Endothelial cell of umbilical vein (primary cell): ENCODE measurements around the gene RRH. TPM values are rescaled to one million over a fixed set of nuclear protein-coding genes. Genes with fewer than 3 reads are reported as not detected.

Experiments
- BruUV-seq: library from RNA; stranded (reverse); fragments of 400-500 nt; replicated peaks from 2 replicates; lab custom pipeline; 2021; lab: Mats Ljungman, UMichigan
- CTCF ChIA-PET: fragments of 300-600, 350-600 bp; sonication (Branson Sonifier 250); formaldehyde crosslinking; loops from one replicate; lab custom pipeline; 2021; ENCODE audit warnings: antibody characterized with exemption, inconsistent platforms; lab: Charles Lee
- POLR2A ChIA-PET: fragments of 300-600, 350-600 bp; sonication (Branson Sonifier 250); formaldehyde crosslinking; loops from one replicate; lab custom pipeline; 2021; ENCODE audit warnings: antibody characterized with exemption, inconsistent platforms; lab: Charles Lee
- DNase-seq: peaks from one replicate; pipeline ENCODE4 v3.0.0-alpha.2; 2011; ENCODE audit warnings: low read depth, low spot score
- FAIRE-seq: peaks from 2 replicates; lab custom pipeline; 2011; peaks lifted over from hg19 to GRCh38; lab: Jason Lieb, UNC
- H2AFZ ChIP-seq: 2 replicates; pipeline ENCODE4 v1.6.0; 2012; ENCODE audit warnings: low read depth, low read length, control low read depth, inconsistent platforms
- H3K27ac ChIP-seq: 2 replicates; pipeline ENCODE4 v1.5.1; 2011; ENCODE audit warnings: low read depth, mild to moderate bottlenecking, control low read depth, low read length, moderate library complexity; ENCODE audit not compliant: insufficient read depth
- H3K27me3 ChIP-seq, 2 experiments: 2 replicates each; pipeline versions ENCODE4 v1.6.0 to v1.6.1; 2011; ENCODE audit warnings: low read length in 2 of 2, mixed read lengths in 1 of 2; ENCODE audit not compliant: control insufficient read depth in 2 of 2, insufficient read depth in 2 of 2
- H3K36me3 ChIP-seq, 2 experiments: 2 replicates in 1 of 2; 3 replicates in 1 of 2; pipeline ENCODE4 v1.5.1; 2011; ENCODE audit warnings: low read length in 2 of 2, mild to moderate bottlenecking in 1 of 2, moderate library complexity in 1 of 2; ENCODE audit not compliant: control insufficient read depth in 2 of 2, insufficient read depth in 2 of 2; ENCODE audit errors: extremely low read depth in 1 of 2
- H3K4me1 ChIP-seq: 3 replicates; pipeline ENCODE4 v1.5.1; 2011; ENCODE audit warnings: mild to moderate bottlenecking, low read length; ENCODE audit not compliant: control insufficient read depth, insufficient read depth; ENCODE audit errors: extremely low read depth
- H3K4me2 ChIP-seq: 2 replicates; pipeline ENCODE4 v1.6.1; 2011; ENCODE audit warnings: low read length, control low read depth, mixed read lengths; ENCODE audit not compliant: insufficient read depth
- H3K4me3 ChIP-seq, 3 experiments: fragments of 200-600 bp in 1 of 3; sonication (generic), shearing (Covaris generic) in 1 of 3; replicated peaks in 1 of 3; 2 replicates each; pipeline ENCODE4 v1.5.1; 2011 to 2016; ENCODE audit warnings: control low read depth in 3 of 3, low read length in 3 of 3, mild to moderate bottlenecking in 2 of 3, inconsistent platforms in 1 of 3, low read depth in 1 of 3, moderate library complexity in 1 of 3; ENCODE audit not compliant: insufficient read depth in 1 of 3
- H3K79me2 ChIP-seq: 2 replicates; pipeline ENCODE4 v1.6.0; 2012; ENCODE audit warnings: low read length, inconsistent platforms; ENCODE audit not compliant: control insufficient read depth, insufficient read depth
- H3K9ac ChIP-seq: replicated peaks from 2 replicates; pipeline ENCODE3; 2011; ENCODE audit warnings: low read length, control low read depth; ENCODE audit not compliant: insufficient read depth; ENCODE audit errors: extremely low read depth
- H3K9me1 ChIP-seq: replicated peaks from 3 replicates; pipeline ENCODE4 v1.6.0; 2011; ENCODE audit warnings: mild to moderate bottlenecking, low read length; ENCODE audit not compliant: control insufficient read depth, insufficient read depth; ENCODE audit errors: extremely low read depth
- H3K9me3 ChIP-seq: replicated peaks from 2 replicates; pipeline ENCODE4 v1.5.1; 2012; ENCODE audit warnings: low read length, inconsistent platforms; ENCODE audit not compliant: control insufficient read depth, insufficient read depth
- H4K20me1 ChIP-seq: replicated peaks from 2 replicates; pipeline ENCODE3; 2011; ENCODE audit warnings: mild to moderate bottlenecking, low read length; ENCODE audit not compliant: control insufficient read depth, insufficient read depth; ENCODE audit errors: extremely low read depth
- EZH2 ChIP-seq: IDR thresholded peaks from 2 replicates; pipeline ENCODE4 v1.6.1; 2012; ENCODE audit warnings: borderline replicate concordance, low read depth, mild to moderate bottlenecking, moderate library complexity, low read length, inconsistent platforms; ENCODE audit not compliant: severe bottlenecking
- FOS ChIP-seq: IDR thresholded peaks from 2 replicates; pipeline ENCODE4 v1.6.1; 2011; ENCODE audit warnings: mild to moderate bottlenecking, low read length, moderate library complexity, borderline replicate concordance; ENCODE audit not compliant: insufficient read depth
- GATA2 ChIP-seq: IDR thresholded peaks from 2 replicates; pipeline ENCODE4 v1.7.0; 2011; ENCODE audit warnings: low read depth, mild to moderate bottlenecking, moderate library complexity, mixed read lengths, low read length; ENCODE audit not compliant: insufficient read length, insufficient read depth
- JUN ChIP-seq: IDR thresholded peaks from 2 replicates; pipeline ENCODE4 v1.6.1; 2011; ENCODE audit warnings: borderline replicate concordance, low read depth; ENCODE audit not compliant: insufficient read length, insufficient read depth
- MYC ChIP-seq: IDR thresholded peaks from one replicate; pipeline ENCODE4 v1.6.1; 2011; ENCODE audit warnings: mild to moderate bottlenecking, low read depth, low read length
- POLR2A ChIP-seq: IDR thresholded peaks from 2 replicates; pipeline ENCODE4 v1.6.1; 2012; ENCODE audit warnings: low read depth, mild to moderate bottlenecking, control low read depth, low read length
- POLR2AphosphoS5 ChIP-seq: IDR thresholded peaks from 2 replicates; pipeline ENCODE4 v1.6.1; 2012; ENCODE audit warnings: low read depth, mild to moderate bottlenecking, control low read depth, low read length, moderate library complexity; ENCODE audit not compliant: insufficient read depth
- dilution Hi-C: fragments of 300-500 bp; cut with MboI; formaldehyde crosslinking; loops from one replicate; pipeline ENCODE4 v1.15.0; 2019; ENCODE audit warnings: low sequenced_read_pairs; ENCODE audit not compliant: extremely low pct_ligation_motif_present
- intact Hi-C: fragments of 100-400 bp; cut with micrococcal nuclease; formaldehyde crosslinking; loops from one replicate; pipeline ENCODE4 v1.10.0; 2022
- polyA plus RNA-seq, 4 experiments: library from polyadenylated mRNA; depleted of rRNA in 3 of 4; stranded (reverse) in 3 of 4; unstranded in 1 of 4; fragments of >200 nt; gene quantifications; 2 replicates each; pipeline versions ENCODE4 v1.2.1 to v1.2.3, GENCODE V29; 2011 to 2012; ENCODE audit warnings: missing spikeins in 1 of 4
- total RNA-seq: library from RNA; stranded (reverse); gene quantifications from 2 replicates; pipeline ENCODE4 v1.2.3, GENCODE V29; 2021
- TF ChIP-seq, protein P1 (sequence below): IDR thresholded peaks from 2 replicates; pipeline ENCODE4 v1.6.1; 2011; ENCODE audit not compliant: insufficient read depth, insufficient read length
- TF ChIP-seq, protein P2 (sequence below), 2 donors: IDR thresholded peaks; 1 replicate in 1 of 2; 2 replicates in 1 of 2; pipeline ENCODE4 v1.5.1; 2011; ENCODE audit warnings: low read length in 2 of 2, mild to moderate bottlenecking in 2 of 2, moderate library complexity in 2 of 2, control low read depth in 1 of 2, inconsistent platforms in 1 of 2, low read depth in 1 of 2; ENCODE audit not compliant: insufficient read depth in 1 of 2; ENCODE audit errors: extremely low read depth in 1 of 2

RRH gene
- total and polyA plus RNA-seq, 2 donors (not counting 3 experiments of a cell fraction or from before 2014, with no cell fraction given), result 0.11 to 0.31 TPM

DNA sequence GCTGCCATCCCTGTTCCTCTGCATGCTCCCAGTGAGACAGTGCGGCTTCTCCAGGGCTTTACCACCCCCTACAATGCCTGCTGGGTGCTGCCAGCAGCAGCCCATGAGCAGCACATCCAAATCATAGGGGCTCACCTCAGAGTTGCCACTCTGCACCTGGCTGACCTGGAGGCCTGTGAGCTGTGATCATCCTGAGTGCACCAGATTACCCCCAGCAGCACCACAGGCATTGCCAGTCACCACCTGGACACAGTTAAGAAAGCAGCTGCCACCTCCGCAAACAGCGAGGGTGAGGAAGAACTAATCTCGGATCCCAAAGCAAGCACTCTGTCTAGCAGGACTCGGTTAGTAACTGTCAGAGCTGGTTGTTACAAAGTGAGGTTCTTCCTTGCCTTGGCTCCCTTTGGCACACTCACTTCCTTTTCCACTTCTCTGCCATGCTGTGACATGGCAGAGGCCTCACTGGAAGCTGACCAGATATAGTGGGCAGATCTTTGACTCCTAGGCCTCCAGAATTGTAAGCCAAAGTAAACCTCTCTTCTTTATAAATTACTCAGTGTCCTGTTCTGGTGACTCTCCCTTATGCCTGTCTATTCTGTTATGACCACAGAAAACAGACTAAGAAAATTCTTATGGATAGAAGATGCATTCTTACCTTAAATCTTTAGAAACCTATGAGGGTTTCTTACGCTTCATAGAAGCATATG is 45.3 kb downstream of the RRH start:
- no peaks in the 10 kb centered on the region for H3K79me2 ChIP-seq
- H3K9ac ChIP-seq, result no peak overlapping the region
- no peak for DNase-seq
- no peaks in the 10 kb centered on the region for H3K9me3 ChIP-seq
- intact Hi-C loops (no loop called here), dilution Hi-C loops (no loop called here)
- ChIA-PET POLR2A (no interaction called here), CTCF (interaction anchor here (0.7 kb wide), 1 partner anchor 9 kb away, joined by 3 read pairs; no protein-coding TSS in a partner anchor)
- no TSS peak for BruUV-seq
- H2AFZ ChIP-seq, result no peak overlapping the region
- no peak overlapping the region for H3K4me3 ChIP-seq
- no peak for FAIRE-seq
- H3K27ac ChIP-seq, result no peak overlapping the region
- H3K27me3 ChIP-seq, result no peaks in the 10 kb centered on the region
- H3K4me1 ChIP-seq, result no peaks in the 10 kb centered on the region
- no peaks in the 10 kb centered on the region for H3K9me1 ChIP-seq
- H4K20me1 ChIP-seq, result no peaks in the 10 kb centered on the region
- H3K36me3 ChIP-seq, result no peaks in the 10 kb centered on the region
- no peak overlapping the region for H3K4me2 ChIP-seq
- no peak for TF ChIP-seq JUN

GRCh38 chr4:109873791-109874514 is 46.2 kb downstream of the RRH start:
- FAIRE-seq, result no peak
- dilution Hi-C loops (no loop called here), intact Hi-C loops (no loop called here)
- Histone ChIP-seq H3K27ac (no peak overlapping the region), H3K4me3 (no peak overlapping the region), H3K9ac (no peak overlapping the region), H3K4me1 (no peaks in the 10 kb centered on the region), H3K79me2 (no peaks in the 10 kb centered on the region), H3K4me2 (no peak overlapping the region), H3K27me3 (no peaks in the 10 kb centered on the region), H2AFZ (no peak overlapping the region), H3K9me3 (no peaks in the 10 kb centered on the region), H3K36me3 (no peaks in the 10 kb centered on the region), H4K20me1 (no peaks in the 10 kb centered on the region), H3K9me1 (no peaks in the 10 kb centered on the region)
- BruUV-seq, result no TSS peak
- ChIA-PET CTCF (interaction anchor here (0.7 kb wide), 1 partner anchor 10 kb away, joined by 3 read pairs; no protein-coding TSS in a partner anchor), POLR2A (no interaction called here)
- DNase-seq, result no peak
- TF ChIP-seq, protein P1, sequence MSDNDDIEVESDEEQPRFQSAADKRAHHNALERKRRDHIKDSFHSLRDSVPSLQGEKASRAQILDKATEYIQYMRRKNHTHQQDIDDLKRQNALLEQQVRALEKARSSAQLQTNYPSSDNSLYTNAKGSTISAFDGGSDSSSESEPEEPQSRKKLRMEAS, result no peak
- no peak for TF ChIP-seq POLR2A
- TF ChIP-seq, protein P2, sequence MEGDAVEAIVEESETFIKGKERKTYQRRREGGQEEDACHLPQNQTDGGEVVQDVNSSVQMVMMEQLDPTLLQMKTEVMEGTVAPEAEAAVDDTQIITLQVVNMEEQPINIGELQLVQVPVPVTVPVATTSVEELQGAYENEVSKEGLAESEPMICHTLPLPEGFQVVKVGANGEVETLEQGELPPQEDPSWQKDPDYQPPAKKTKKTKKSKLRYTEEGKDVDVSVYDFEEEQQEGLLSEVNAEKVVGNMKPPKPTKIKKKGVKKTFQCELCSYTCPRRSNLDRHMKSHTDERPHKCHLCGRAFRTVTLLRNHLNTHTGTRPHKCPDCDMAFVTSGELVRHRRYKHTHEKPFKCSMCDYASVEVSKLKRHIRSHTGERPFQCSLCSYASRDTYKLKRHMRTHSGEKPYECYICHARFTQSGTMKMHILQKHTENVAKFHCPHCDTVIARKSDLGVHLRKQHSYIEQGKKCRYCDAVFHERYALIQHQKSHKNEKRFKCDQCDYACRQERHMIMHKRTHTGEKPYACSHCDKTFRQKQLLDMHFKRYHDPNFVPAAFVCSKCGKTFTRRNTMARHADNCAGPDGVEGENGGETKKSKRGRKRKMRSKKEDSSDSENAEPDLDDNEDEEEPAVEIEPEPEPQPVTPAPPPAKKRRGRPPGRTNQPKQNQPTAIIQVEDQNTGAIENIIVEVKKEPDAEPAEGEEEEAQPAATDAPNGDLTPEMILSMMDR (IDR thresholded peaks at IDR 0.05; ENCODE audit: extremely low read depth in 1 of 2, insufficient read depth in 1 of 2, low read depth in 1 of 2, low read length in 2 of 2), result no peak
- TF ChIP-seq FOS, result no peak
- TF ChIP-seq MYC, result no peak
- TF ChIP-seq JUN, result no peak
- no peak for TF ChIP-seq POLR2AphosphoS5
- no peak for TF ChIP-seq EZH2
- TF ChIP-seq GATA2, result no peak
